Upper lobe of right lung (tissue), 1 donor: Measurements from ENCODE around the gene LENG8. TPM values are rescaled to one million over a fixed set of nuclear protein-coding genes. Genes with fewer than 3 reads are reported as not detected.

Experiments used
- ATAC-seq: fragments of 200-7000 bp; cut with Tn5 transposase; one replicate; pipeline ENCODE4 v1.9.1; 2020; ENCODE audit warnings: mild to moderate bottlenecking, moderate library complexity
- DNase-seq: peaks from one replicate; pipeline ENCODE4 v3.0.0-alpha.2; 2020
- H3K27ac ChIP-seq: fragments of 200-600 bp; one replicate; pipeline ENCODE4 v1.8.0; 2022
- H3K27me3 ChIP-seq: fragments of 200-600 bp; one replicate; pipeline ENCODE4 v1.8.0; 2022; ENCODE audit warnings: mild to moderate bottlenecking
- H3K36me3 ChIP-seq: fragments of 200-600 bp; one replicate; pipeline ENCODE4 v1.8.0; 2022
- H3K4me1 ChIP-seq: fragments of 200-600 bp; one replicate; pipeline ENCODE4 v1.8.0; 2022
- H3K4me3 ChIP-seq: fragments of 200-600 bp; one replicate; pipeline ENCODE4 v1.8.0; 2022; ENCODE audit warnings: mild to moderate bottlenecking
- H3K9me3 ChIP-seq: fragments of 200-600 bp; one replicate; pipeline ENCODE4 v1.8.0; 2022
- intact Hi-C: fragments of 100-400 bp; cut with DNase I; formaldehyde crosslinking; loops from one replicate; pipeline ENCODE4 v1.11.0; 2022
- total RNA-seq: library from RNA; stranded (reverse); fragmentation: NEBNext Ultra II Directional; extraction: Animal tissue kit (Norgen Biotek cat#: 25700); gene quantifications from one replicate; pipeline ENCODE4 v1.2.1, GENCODE V29; 2021
- TF ChIP-seq, protein P1 (sequence below): fragments of 200-600 bp; IDR thresholded peaks from one replicate; pipeline ENCODE4 v1.8.0; 2022; ENCODE audit warnings: antibody characterized with exemption
- donor health status: DM: no; HTN: yes; CAD: no; lungs with severe emphysema.

Gene LENG8
- total RNA-seq, 1 donor from 2014 or later, result 191 TPM

DNA sequence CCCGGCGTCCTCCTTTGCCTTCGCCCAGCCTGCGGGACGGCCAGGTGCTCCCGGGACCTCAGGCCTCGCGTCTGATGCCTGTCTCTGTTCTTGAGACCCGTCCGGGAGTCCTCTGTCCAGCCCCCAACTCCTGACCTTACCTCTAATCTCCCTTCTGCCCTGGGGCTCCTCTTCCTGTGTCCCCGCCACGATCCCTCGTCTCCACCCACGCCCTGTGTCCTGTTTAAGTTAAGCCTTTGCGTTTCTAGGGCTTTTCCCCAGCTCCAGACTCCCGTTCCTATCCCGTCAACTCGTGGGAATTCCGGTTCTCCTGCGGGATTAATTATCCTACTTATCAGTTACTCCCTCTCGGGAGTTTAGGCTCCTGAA is 686 bp downstream of the LENG8 start:
- peaks cover 49% of the 10 kb centered on the region for H3K36me3 ChIP-seq

DNA sequence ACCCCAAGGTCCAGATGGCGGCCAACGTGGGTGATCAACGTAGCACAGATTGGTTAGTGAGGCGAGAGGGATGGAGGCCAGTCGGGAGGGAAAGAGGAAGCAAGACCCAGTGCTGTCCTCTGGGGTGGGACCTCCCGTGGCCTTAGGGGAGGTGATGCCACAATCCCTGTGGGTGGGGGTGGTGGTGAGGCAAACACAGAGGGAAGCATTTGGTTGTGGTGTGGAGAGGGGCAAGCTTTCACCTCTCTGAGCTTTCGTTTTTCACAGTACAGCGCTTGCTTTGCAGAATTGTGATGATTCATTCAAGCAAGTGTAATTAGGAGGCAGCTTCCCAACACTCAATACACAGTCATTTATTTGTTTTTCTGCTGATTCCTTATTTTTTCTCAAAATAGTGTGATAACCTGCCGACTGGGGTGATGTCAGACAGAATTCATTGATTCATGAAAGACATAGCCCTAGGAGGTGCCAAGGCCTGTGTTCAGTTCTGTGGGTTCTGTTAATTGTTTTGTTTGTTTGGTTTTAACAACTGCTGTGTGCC is 2.4 kb downstream of the LENG8 start:
- Histone ChIP-seq H3K27me3 (no peaks in the 10 kb centered on the region), H3K36me3 (peaks cover 55% of the 10 kb centered on the region), H3K4me1 (peaks cover 40% of the 10 kb centered on the region), H3K27ac (no peak overlapping the region), H3K4me3 (no peak overlapping the region), H3K9me3 (no peaks in the 10 kb centered on the region)
- DNase-seq, result no peak
- intact Hi-C loops, result no loop called here
- TF ChIP-seq, protein P1, sequence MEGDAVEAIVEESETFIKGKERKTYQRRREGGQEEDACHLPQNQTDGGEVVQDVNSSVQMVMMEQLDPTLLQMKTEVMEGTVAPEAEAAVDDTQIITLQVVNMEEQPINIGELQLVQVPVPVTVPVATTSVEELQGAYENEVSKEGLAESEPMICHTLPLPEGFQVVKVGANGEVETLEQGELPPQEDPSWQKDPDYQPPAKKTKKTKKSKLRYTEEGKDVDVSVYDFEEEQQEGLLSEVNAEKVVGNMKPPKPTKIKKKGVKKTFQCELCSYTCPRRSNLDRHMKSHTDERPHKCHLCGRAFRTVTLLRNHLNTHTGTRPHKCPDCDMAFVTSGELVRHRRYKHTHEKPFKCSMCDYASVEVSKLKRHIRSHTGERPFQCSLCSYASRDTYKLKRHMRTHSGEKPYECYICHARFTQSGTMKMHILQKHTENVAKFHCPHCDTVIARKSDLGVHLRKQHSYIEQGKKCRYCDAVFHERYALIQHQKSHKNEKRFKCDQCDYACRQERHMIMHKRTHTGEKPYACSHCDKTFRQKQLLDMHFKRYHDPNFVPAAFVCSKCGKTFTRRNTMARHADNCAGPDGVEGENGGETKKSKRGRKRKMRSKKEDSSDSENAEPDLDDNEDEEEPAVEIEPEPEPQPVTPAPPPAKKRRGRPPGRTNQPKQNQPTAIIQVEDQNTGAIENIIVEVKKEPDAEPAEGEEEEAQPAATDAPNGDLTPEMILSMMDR, result no peak
- ATAC-seq, result peak; percentile 6

More for the DNA sequence above, 686 bp downstream of the LENG8 start:
- intact Hi-C loops, result no loop called here
- ATAC-seq (no peak), DNase-seq (no peak)
- peaks cover 40% of the 10 kb centered on the region for H3K4me1 ChIP-seq
- no peaks in the 10 kb centered on the region for H3K9me3 ChIP-seq
- H3K27ac ChIP-seq, result peak overlapping the region; percentile 95
- TF ChIP-seq, protein P1, result no peak
- H3K27me3 ChIP-seq, result no peaks in the 10 kb centered on the region
- peak overlapping the region; percentile 72 for H3K4me3 ChIP-seq

DNA sequence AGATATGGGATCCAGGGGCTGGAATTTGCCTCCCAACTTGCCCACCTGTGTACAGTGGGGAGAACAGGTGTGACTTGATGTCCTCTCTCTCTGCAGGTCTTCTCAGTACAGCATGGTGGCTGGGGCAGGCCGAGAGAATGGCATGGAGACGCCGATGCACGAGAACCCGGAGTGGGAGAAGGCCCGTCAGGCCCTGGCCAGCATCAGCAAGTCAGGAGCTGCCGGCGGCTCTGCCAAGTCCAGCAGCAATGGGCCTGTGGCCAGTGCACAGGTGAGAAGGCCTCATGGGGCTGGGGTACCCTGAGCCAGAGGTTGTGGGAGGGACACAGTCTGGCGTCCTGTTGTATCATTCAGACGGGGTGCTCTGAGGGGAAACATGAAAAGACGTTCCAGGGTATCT is 3.0 kb downstream of the LENG8 start:
- ATAC-seq, result no peak
- no peak overlapping the region for H3K4me3 ChIP-seq
- no peaks in the 10 kb centered on the region for H3K27me3 ChIP-seq
- H3K4me1 ChIP-seq, result peaks cover 34% of the 10 kb centered on the region
- intact Hi-C loops, result no loop called here
- no peaks in the 10 kb centered on the region for H3K9me3 ChIP-seq
- H3K36me3 ChIP-seq, result peaks cover 61% of the 10 kb centered on the region
- no peak for DNase-seq
- TF ChIP-seq, protein P1, result no peak
- H3K27ac ChIP-seq, result no peak overlapping the region

DNA sequence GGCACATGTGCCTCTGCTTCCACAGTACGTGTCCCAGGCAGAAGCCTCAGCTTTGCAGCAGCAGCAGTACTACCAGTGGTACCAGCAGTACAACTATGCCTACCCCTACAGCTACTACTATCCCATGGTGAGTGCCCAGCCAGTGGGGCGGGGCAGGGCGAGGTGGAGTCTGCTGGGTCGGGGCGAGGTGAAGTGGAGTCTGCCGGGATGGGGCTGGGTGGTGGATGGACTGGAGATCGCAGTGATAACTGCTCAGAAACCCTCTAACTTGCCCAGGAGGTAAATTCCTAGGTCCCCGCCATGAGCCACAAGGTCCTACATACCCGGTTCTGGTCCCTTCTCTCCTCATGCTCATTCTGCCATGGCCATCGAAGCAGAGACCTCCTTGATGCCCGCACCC is 3.6 kb downstream of the LENG8 start:
- ATAC-seq (no peak), DNase-seq (no peak)
- Histone ChIP-seq H3K4me3 (no peak overlapping the region), H3K27ac (no peak overlapping the region), H3K9me3 (no peaks in the 10 kb centered on the region), H3K36me3 (peaks cover 67% of the 10 kb centered on the region), H3K4me1 (peaks cover 28% of the 10 kb centered on the region), H3K27me3 (no peaks in the 10 kb centered on the region)
- TF ChIP-seq, protein P1, result no peak
- intact Hi-C loops, result no loop called here

DNA sequence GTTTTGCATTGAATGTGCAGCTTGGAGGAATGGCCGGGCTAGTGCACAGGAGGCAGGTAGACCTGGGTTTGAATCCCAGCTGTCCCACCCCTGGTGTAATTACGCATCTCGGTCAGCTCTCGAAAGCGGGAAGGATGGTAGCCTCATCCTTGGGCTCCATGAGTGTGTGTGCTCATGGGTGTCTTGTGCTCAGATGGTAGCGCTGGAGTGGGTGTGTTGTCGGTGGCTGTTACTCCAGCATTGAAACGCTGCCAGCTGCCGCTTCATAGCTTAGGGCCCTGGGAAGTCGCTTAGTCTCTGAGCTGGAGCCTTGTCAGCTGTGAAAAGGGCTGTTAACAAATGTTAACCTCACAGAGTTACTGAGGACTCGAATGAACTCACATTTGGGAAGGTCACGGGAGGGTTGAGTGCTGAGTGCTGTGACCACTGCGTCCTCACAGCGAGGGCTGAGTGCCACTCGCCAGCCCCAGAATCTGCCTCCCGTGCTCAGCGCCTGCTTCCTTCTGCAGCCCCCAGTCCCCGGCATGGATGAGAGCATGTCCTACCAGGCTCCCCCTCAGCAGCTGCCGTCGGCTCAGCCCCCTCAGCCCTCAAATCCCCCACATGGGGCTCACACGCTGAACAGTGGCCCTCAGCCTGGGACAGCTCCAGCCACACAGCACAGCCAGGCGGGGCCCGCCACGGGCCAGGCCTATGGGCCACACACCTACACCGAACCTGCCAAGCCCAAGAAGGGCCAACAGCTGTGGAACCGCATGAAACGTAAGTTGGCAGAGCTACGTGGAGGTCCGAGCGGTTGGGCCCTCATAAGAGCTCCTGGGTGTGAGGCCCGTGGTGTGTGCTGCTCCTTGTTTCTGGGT is 5.2 kb downstream of the LENG8 start:
- no peaks in the 10 kb centered on the region for H3K9me3 ChIP-seq
- H3K4me3 ChIP-seq, result no peak overlapping the region
- intact Hi-C loops, result no loop called here

More for the DNA sequence above, 5.2 kb downstream of the LENG8 start:
- no peak for DNase-seq
- H3K4me1 ChIP-seq, result peaks cover 26% of the 10 kb centered on the region
- H3K36me3 ChIP-seq, result peaks cover 82% of the 10 kb centered on the region
- ATAC-seq, result no peak
- TF ChIP-seq, protein P1, result no peak
- H3K27me3 ChIP-seq, result no peaks in the 10 kb centered on the region
- no peak overlapping the region for H3K27ac ChIP-seq
